GM19467 (cell line): Measurements from ENCODE around the gene NEURL1.
"Not testable (repeated sequence)": the region's sequence is repeated elsewhere in the genome, so short reads cannot be mapped to it uniquely, and the experiment has no call there.

Experiments
- ATAC-seq: cut with Tn5 transposase; IDR thresholded peaks from one replicate; pipeline ENCODE4 v1.9.1; 2021; ENCODE audit warnings: mild to moderate bottlenecking, moderate library complexity; ENCODE audit not compliant: unreplicated experiment

Gene NEURL1

GRCh38 chr10:103602028-103602851 lies 108.7 kb downstream of the NEURL1 start:
- no peak for ATAC-seq

- no peak for ATAC-seq
These were observed 109.3 kb downstream of the NEURL1 start for GRCh38 chr10:103602852-103603155.

DNA sequence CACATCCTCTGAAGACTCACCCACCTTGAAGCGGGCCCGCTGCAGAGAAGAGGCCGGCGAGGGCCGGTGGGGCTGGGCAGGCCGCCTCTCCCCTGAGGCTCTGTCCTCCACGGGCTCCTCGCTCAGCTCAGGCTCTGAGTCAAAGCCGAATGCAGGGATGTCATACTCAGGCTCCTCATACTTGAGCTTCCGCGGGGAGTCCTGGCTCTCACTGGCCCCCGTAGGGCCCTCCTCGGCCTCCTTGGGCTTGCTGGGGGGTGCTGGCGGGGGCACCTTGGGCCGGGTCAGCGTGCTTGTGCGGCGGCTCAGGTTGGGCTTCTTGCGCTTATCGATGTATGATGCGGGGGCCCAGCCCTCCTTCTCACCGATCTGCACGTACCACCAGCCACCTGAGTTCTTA lies 109.9 kb downstream of the NEURL1 start:
- ATAC-seq: no peak

- no peak for ATAC-seq
These were observed 112.0 kb downstream of the NEURL1 start for GRCh38 chr10:103605359-103606096.

- ATAC-seq: not testable (repeated sequence)
These were observed 112.6 kb downstream of the NEURL1 start for GRCh38 chr10:103606097-103606438.

- ATAC-seq: not testable (repeated sequence)
These were observed 113.5 kb downstream of the NEURL1 start for GRCh38 chr10:103607051-103607450.

- not testable (repeated sequence) for ATAC-seq
These were observed 114.6 kb downstream of the NEURL1 start for GRCh38 chr10:103608056-103608455.

DNA sequence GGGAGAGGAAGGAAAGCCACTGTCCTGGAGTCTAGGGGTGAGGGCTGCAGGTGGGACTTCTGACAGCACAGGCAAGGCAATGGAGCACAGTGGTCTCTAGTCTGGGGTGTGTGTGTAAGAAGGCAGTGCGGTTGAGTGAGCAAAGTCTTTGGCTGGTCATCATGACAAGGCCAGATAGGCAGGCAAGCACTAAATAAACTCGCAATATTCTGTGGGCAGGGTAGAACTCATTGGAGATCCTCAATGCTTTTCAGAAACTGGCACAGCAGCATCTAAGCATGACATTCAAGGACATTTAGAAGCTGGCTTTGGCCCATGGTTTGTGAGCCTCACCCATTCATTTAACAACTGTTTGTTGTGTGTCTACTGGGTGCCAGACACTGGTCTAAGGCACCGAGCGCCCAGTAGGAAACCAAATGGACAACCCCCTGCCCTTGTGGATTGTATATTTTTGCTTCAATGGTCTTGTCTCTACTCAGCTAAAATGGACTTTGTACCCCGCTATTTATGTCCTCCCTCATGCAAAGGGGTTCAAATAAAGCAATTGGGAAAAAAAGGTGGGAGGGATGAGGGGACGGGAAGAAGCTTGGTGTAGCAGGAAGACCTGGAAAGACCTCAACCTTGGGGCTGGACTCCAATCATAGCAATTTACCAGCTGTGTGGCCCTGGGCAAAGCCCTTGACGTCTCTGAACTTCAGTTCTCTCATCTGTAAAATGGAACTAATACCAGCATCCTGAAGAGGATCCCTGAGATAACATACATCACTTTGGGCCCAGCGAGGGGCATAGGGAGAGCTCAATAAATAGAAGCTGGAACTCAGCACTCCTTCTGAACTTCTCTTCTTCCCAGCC lies 116.0 kb downstream of the NEURL1 start:
- ATAC-seq: no peak

GRCh38 chr10:103610083-103610472 lies 116.6 kb downstream of the NEURL1 start:
- no peak for ATAC-seq

DNA sequence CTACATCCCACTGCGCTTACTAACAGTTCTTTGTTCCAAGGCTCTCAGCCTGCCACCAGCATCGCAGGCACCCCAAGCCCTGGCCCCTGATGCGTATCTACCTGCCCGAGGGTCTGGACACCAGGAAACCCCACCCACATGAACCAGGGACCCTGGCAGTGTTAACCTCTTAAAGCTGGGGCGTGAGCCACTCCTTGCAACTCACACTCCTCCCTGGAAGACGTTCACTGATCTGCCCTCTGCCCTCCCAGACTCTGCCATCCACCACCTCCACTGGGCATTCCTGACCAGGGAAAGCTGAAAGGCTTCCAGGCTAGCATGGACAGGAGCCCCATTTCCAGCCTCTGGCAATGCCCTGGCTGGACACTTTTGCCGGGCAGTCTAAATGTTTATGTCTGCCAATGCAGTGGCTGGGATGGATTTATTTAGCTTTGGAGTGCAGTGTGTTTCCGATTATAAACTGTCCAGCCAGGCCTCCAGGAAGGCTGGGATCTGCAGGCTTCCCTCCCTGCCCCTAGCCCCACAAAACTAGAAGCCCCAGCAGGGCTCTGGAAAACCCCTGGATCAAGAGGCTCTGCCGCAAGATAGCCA lies 117.5 kb downstream of the NEURL1 start:
- ATAC-seq: no peak

GRCh38 chr10:103612462-103613365 lies 119.2 kb downstream of the NEURL1 start:
- no peak for ATAC-seq

- ATAC-seq: no peak
These were observed 120.1 kb downstream of the NEURL1 start for GRCh38 chr10:103613616-103614015.

DNA sequence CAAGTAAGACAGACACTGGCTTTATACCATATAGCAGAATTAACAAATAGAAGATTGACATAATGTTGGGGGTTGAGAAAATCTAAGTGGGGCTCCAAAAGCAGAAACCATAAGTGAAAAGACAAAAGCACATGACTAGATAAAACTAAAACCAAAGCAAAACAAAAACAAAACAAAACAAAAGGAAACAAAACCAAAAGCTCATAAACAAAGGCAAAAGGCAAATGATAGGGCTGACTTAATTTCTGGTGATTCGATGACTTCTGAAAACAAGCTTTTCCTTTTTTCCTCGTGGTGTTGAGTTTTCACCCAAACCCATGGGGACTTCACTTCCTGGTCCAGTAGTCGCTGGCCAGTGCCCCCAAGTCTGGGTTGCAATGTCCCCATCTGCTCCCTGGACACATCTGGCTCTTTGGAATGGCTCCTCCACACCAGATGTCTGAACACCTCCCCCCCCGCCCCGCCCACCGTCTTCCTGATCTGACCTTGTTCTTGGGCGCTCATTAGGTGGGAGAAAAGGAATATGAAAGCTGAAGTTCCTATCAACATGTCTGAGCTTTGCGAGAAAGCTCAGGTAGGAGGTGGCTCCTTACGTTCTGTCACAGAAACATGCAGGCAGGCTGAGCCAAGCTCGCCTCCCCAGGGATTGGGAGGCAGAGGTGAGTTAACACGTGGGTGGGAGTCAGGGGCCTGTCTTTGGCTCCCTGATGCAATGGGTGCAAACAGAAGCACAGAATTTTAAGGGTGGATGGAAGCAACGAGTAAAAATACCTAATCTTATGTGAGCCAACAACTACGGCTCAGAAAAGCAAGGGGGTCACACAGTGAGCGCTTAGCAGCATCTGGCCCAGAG lies 121.0 kb downstream of the NEURL1 start:
- no peak for ATAC-seq

DNA sequence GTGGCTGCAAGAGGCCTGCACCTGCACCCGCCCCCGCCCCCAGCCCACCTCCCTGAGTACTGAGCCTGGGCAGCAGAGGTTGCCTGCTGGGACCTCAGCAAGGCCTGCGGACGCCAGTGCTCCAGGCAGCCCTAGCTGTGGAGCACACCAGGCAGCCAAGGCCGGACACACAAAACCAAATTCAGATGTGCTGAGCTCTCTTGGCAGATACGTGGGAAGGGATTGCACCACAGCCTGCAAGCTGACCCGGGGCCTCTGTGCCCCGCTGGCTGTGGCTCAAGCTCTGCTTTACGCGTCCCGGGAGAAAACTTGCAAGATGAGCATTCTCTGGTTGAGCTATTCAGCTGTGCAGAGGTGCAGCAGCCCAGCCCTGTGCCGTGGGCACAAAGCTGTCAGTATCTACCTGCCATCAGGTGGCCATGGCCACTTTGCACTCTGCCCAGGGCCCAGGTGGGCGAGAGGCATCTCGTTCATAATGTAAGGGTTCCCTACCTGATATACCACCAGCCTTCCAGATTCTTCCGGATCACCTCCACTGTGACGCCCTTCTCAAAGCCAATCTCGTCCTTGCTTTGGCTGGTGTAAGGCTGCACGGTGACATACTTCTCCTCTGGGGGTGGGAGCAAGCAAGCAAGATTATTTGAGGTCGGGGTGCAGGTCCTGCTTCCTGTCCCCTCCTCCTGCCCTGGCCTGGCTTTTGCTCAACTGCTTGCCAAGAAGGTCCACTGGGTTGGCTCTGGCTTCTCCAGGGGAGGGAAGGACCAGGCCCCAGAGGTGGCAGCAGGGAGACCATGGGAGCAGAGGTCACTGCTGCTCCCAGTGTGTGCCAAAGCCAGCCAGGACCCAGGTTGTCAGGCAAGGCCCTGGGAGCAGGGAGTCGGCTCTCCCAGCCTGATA lies 123.4 kb downstream of the NEURL1 start:
- no peak for ATAC-seq

DNA sequence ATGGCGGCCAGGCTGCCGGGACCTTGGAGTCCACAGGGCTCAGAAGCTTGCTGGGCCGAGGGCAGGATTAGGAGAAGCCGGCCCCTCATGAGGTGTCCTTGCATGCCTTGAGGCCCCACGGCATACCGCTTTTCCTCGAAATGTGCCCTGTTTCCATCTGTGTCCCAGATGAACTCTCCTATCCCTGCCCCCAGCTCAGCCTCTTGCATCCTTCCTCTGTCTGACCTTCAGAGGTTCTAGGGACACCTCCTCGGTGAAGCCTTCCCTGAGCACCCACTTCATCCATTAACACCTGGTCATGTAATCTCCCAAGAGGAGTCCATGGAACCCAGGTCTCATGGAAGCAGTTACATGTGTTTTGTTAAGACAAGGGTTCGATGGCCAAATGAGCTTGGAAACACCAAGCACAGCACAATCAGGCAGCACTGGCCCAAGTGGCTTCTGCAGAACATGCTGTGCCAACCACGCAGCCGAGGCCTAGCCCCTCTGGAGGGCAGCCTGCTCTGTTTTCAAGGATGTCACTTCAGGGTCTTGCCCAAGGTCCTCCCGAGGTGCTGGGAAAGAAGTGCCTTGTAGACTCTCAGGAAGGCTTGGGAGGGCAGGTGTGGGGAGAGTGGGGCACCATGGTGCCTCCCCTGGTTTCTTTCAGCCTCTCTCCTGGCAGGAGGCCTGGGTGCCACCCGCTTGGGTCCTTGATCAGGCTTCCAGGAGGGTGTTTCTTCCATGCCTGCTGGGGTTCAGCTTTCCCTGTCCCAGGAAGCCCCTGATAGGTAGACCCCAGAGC lies 124.3 kb downstream of the NEURL1 start:
- ATAC-seq: no peak

- no peak for ATAC-seq
These were observed 125.3 kb downstream of the NEURL1 start for GRCh38 chr10:103618575-103619423.
